ENCODE measurements around the gene ZNF787.

The ZNF787 gene

DNA sequence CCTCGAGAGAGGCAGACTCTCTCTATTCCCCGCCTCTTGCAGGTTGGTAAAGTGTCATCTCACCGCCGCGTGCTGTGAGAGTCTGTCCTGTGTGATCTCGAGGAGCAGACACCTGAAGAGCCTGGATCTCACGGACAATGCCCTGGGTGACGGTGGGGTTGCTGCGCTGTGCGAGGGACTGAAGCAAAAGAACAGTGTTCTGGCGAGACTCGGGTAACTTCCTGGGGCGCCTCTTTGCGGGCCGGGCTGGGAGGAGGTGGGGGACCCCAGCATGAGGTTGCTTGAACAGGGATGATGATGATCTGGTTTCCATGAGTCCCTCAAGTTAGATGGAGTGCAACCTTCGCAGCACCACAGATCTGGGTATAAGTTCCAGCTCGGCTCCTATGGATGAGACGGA, 67.5 kb downstream of the ZNF787 start:
- Histone ChIP-seq H3K36me3 (no peaks in the 10 kb centered on the region), H3K27ac (no peak overlapping the region), H3K4me1 (ENCODE audit: control insufficient read depth in 1 of 2, insufficient read depth in 1 of 2, low read depth in 1 of 2, low read length in 1 of 2) (no peaks in the 10 kb centered on the region), H3K4me3 (ENCODE audit: low read depth in 1 of 2, low read length in 1 of 2) (no peak overlapping the region), H3K9me3 (no peaks in the 10 kb centered on the region), H3K27me3 (no peaks in the 10 kb centered on the region)
- TF ChIP-seq, protein P1, sequence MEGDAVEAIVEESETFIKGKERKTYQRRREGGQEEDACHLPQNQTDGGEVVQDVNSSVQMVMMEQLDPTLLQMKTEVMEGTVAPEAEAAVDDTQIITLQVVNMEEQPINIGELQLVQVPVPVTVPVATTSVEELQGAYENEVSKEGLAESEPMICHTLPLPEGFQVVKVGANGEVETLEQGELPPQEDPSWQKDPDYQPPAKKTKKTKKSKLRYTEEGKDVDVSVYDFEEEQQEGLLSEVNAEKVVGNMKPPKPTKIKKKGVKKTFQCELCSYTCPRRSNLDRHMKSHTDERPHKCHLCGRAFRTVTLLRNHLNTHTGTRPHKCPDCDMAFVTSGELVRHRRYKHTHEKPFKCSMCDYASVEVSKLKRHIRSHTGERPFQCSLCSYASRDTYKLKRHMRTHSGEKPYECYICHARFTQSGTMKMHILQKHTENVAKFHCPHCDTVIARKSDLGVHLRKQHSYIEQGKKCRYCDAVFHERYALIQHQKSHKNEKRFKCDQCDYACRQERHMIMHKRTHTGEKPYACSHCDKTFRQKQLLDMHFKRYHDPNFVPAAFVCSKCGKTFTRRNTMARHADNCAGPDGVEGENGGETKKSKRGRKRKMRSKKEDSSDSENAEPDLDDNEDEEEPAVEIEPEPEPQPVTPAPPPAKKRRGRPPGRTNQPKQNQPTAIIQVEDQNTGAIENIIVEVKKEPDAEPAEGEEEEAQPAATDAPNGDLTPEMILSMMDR (IDR thresholded peaks at IDR 0.05), result no peak

Measured in neutrophil (primary cell).